Natural killer cell treated with Interleukin-12 subunit alpha and Interleukin-12 subunit beta and Interleukin-15 and Interleukin-18, amount 100 ng/mL, for 72 hours (primary cell): ENCODE data around the gene RSPO3. TPM values are rescaled to one million over a fixed set of nuclear protein-coding genes. Genes with fewer than 3 reads are reported as not detected.

Experiments
- ATAC-seq, 2 donors: fragments of 150-1000 bp; cut with Tn5 transposase in 1 of 2; sonication (Bioruptor Pico), chemical (Tn5 transposase) in 1 of 2; 2 replicates each; pipeline ENCODE4 v1.10.0; 2021
- DNase-seq: peaks from one replicate; pipeline ENCODE4 v3.0.0; 2022; ENCODE audit warnings: low spot score
- H3K27ac Mint-ChIP-seq, 2 donors: 1 replicate in 1 of 2; 2 replicates in 1 of 2; pipeline ENCODE4 v1.8.0; 2022; ENCODE audit warnings: mixed read lengths in 2 of 2, mild to moderate bottlenecking in 1 of 2, moderate library complexity in 1 of 2
- H3K27me3 Mint-ChIP-seq, 2 donors: 1 replicate in 1 of 2; 2 replicates in 1 of 2; pipeline ENCODE4 v1.8.0; 2022; ENCODE audit warnings: mixed read lengths in 2 of 2
- H3K36me3 Mint-ChIP-seq: one replicate; pipeline ENCODE4 v1.8.0; 2022; ENCODE audit warnings: mixed read lengths
- H3K4me1 Mint-ChIP-seq, 2 donors: 1 replicate in 1 of 2; 2 replicates in 1 of 2; pipeline ENCODE4 v1.8.0; 2022; ENCODE audit warnings: low read depth in 2 of 2, mixed read lengths in 2 of 2, mild to moderate bottlenecking in 1 of 2
- H3K4me3 Mint-ChIP-seq: one replicate; pipeline ENCODE4 v1.8.0; 2022; ENCODE audit warnings: mixed read lengths
- H3K9me3 Mint-ChIP-seq: 2 replicates; pipeline ENCODE4 v1.8.0; 2022; ENCODE audit warnings: mixed read lengths
- total RNA-seq, 2 donors: library from RNA; stranded (reverse); gene quantifications; one replicate each; pipeline ENCODE4 v1.2.3, GENCODE V29; 2022

Gene RSPO3
- total RNA-seq, 2 donors from 2014 or later, result not detected

DNA sequence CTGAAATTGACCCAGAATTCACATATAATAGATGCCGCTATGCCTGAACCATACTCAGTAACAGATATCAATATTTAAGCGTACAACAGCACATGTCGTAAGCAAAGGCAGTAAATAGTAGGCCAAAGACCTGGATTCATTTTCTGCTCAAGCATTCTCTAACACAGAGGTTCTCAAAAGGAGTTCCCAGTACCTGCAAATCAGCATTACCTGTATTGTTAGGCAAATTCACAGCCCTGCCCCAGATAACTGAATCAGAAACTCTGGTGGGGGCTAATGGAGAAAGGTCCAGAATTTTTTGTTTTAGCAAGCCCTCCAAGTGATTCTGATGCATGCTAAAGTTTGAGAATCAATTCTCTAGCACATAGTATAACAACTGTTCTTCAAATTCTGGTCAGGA, 36.0 kb downstream of the RSPO3 start:
- H3K4me3 Mint-ChIP-seq, result no peak overlapping the region
- H3K4me1 Mint-ChIP-seq, result no peaks in the 10 kb centered on the region
- H3K27ac Mint-ChIP-seq, result no peak overlapping the region
- no peak for DNase-seq
- H3K36me3 Mint-ChIP-seq, result no peaks in the 10 kb centered on the region
- no peaks in the 10 kb centered on the region for H3K9me3 Mint-ChIP-seq
- no peak for ATAC-seq
- peaks cover 3% of the 10 kb centered on the region in 2 donors for H3K27me3 Mint-ChIP-seq

DNA sequence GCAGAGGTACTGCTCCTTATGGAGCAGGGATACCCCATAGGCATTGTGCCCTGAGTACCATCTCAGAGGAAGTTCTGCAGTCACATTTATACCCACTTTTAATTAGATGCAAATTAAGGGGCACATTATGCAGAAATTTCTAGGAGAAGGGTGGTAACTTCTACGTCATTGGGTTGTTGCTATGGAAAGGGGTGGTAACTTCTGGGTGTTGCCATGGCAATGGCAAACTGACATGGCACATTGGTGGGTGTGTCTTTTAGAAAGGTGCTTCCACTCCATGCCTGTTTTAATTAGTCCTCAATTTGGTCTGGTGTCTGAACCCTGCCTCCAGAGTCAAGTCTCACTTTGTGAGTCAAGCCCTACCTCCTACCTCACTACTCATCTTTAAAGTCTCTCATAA, 42.0 kb downstream of the RSPO3 start:
- H3K27ac Mint-ChIP-seq, result no peak overlapping the region
- no peak for DNase-seq
- H3K36me3 Mint-ChIP-seq, result no peaks in the 10 kb centered on the region
- peaks cover 3 to 7% of the 10 kb centered on the region in 2 donors for H3K27me3 Mint-ChIP-seq
- H3K4me3 Mint-ChIP-seq, result no peak overlapping the region
- no peaks in the 10 kb centered on the region for H3K4me1 Mint-ChIP-seq
- peaks cover 5% of the 10 kb centered on the region for H3K9me3 Mint-ChIP-seq
- no peak for ATAC-seq

DNA sequence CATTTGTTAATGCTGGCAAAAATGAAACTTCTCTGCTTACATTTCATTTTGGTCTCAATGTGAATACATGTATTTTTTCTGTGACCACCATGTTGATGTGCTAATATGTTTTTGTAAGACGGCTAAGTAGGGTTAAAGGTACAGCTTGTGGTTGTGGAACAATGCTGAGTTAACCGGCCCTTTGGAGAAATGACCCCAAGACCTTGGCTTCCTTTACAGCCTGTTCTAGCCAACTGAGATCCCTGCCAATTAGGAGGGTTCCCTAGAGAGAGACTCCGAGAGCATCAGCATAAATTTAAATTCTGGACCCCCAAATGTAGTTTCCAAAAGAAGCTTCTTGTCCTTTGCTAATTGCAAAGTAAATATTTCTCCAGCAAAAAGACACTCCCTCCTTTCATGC, 44.4 kb downstream of the RSPO3 start:
- H3K4me1 Mint-ChIP-seq, result no peaks in the 10 kb centered on the region
- H3K27ac Mint-ChIP-seq, result no peak overlapping the region
- DNase-seq (no peak), ATAC-seq (no peak)
- peaks cover 9% of the 10 kb centered on the region for H3K9me3 Mint-ChIP-seq
- no peak overlapping the region for H3K4me3 Mint-ChIP-seq
- H3K36me3 Mint-ChIP-seq, result no peaks in the 10 kb centered on the region
- H3K27me3 Mint-ChIP-seq, result peaks cover 0 to 13% of the 10 kb centered on the region in 2 donors

DNA sequence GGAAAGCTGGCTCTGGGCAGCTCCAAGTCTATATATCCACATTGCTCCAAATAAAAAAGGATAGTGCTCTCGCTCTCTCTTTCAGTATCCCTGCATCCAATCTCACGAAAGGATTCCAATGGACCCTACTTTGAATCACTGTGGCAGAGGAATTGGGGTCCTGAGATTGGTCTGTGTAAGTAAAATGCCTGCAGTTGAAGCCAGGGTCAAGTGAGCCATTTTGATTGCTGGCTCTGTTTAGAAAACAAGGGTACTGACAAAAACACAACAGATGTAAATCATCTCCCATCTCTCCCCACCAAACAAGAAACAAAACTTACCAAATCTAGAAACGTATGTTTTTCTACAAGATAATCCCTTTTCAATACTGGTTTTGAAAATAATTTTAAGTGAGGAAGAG, 45.6 kb downstream of the RSPO3 start:
- peaks cover 9% of the 10 kb centered on the region for H3K9me3 Mint-ChIP-seq
- H3K4me1 Mint-ChIP-seq, result no peaks in the 10 kb centered on the region
- ATAC-seq (no peak), DNase-seq (no peak)
- no peaks in the 10 kb centered on the region for H3K36me3 Mint-ChIP-seq
- H3K27me3 Mint-ChIP-seq, result peaks cover 0 to 13% of the 10 kb centered on the region in 2 donors
- no peak overlapping the region for H3K4me3 Mint-ChIP-seq
- H3K27ac Mint-ChIP-seq, result no peak overlapping the region

DNA sequence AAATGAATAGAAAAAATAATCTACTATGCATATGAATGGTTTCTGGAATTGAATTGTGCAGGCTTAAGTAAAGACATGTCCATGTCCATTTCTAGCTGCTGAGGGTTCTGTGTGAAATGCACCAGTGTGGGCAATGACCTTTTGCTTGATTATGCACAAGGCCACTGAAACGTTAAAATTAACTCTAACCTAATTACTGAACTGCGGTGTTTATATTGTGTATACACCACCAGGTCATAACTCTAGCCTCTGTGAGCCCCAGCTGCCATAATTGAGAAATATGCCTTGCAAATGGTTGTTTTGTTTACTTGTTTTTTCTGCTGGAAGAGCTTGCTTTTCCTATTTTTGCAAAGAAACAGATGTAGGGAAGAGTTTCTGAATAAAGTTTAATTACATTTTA, 46.1 kb downstream of the RSPO3 start:
- peaks cover 0 to 13% of the 10 kb centered on the region in 2 donors for H3K27me3 Mint-ChIP-seq
- H3K9me3 Mint-ChIP-seq, result peaks cover 9% of the 10 kb centered on the region
- no peak overlapping the region for H3K27ac Mint-ChIP-seq
- no peak overlapping the region for H3K4me3 Mint-ChIP-seq
- DNase-seq (no peak), ATAC-seq (no peak)
- no peaks in the 10 kb centered on the region for H3K36me3 Mint-ChIP-seq
- no peaks in the 10 kb centered on the region for H3K4me1 Mint-ChIP-seq

DNA sequence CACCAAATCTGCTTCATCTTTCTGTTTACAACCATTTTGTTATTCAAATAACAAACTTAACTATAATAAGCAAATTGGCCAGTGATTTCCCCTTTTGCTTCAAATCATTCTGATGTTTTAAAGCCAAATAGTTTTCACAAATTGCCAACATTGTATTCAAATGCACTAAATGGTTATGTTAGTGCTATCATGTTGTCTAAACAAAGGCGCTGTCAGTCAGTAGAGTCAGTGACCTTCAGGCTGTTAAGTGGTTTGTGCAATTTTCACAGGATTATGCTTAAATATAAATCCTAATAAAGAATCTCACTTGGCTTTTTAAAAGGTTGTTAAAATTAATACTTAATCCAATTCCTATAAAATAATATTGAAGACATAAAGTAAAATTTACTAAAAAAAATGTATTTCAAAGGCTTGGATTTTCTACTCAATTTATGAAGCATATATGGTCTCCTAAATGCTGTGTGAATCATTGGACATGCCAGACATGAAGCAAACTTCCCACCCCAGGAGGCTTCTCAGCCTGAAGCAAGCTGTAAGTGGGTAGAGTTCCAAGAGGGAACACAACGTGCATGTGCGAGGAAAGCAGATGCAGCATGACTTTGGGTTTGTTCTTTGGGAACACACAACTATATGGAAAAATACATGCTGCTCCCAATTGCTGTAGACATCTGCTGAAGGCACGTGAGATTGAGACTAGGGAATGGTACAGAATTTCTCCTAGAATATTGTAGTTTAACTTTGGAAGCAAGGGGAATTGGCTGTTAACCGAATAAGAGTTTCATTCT, 54.9 kb downstream of the RSPO3 start:
- ATAC-seq, result no peak
- DNase-seq, result no peak
- H3K9me3 Mint-ChIP-seq, result no peaks in the 10 kb centered on the region
- no peak overlapping the region for H3K4me3 Mint-ChIP-seq
- no peaks in the 10 kb centered on the region for H3K4me1 Mint-ChIP-seq
- peaks cover 0 to 8% of the 10 kb centered on the region in 2 donors for H3K27me3 Mint-ChIP-seq
- H3K27ac Mint-ChIP-seq, result no peak overlapping the region
- H3K36me3 Mint-ChIP-seq, result no peaks in the 10 kb centered on the region

DNA sequence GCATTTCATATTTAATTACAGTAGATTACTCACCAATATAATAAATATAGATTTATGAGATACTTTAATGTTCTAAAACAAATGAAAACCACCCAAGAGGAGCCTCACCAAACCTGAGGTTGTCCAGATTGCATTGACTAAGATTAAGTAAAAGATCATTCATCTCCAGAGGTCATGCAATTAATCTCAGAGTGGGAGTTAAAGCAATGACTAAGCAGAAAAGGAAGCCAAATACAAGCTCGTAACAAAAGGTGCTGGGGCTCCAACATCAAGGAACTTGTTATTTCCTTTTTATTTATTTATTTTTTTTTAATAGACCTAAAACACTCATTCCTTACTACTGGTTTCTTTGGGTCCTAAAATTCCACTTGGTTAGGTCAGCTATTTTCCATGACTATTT, 57.7 kb downstream of the RSPO3 start:
- peaks cover 6 to 8% of the 10 kb centered on the region in 2 donors for H3K27me3 Mint-ChIP-seq
- H3K4me1 Mint-ChIP-seq, result no peaks in the 10 kb centered on the region
- H3K36me3 Mint-ChIP-seq, result no peaks in the 10 kb centered on the region
- H3K4me3 Mint-ChIP-seq, result no peak overlapping the region
- no peak overlapping the region for H3K27ac Mint-ChIP-seq
- ATAC-seq (no peak), DNase-seq (no peak)
- no peaks in the 10 kb centered on the region for H3K9me3 Mint-ChIP-seq

GRCh38 chr6:127177030-127177922, 58.8 kb downstream of the RSPO3 start:
- Mint-ChIP-seq H3K4me1 (no peaks in the 10 kb centered on the region), H3K4me3 (no peak overlapping the region), H3K27me3 (peaks cover 6 to 8% of the 10 kb centered on the region in 2 donors), H3K36me3 (no peaks in the 10 kb centered on the region), H3K27ac (no peak overlapping the region), H3K9me3 (no peaks in the 10 kb centered on the region)
- DNase-seq (no peak), ATAC-seq (no peak)

DNA sequence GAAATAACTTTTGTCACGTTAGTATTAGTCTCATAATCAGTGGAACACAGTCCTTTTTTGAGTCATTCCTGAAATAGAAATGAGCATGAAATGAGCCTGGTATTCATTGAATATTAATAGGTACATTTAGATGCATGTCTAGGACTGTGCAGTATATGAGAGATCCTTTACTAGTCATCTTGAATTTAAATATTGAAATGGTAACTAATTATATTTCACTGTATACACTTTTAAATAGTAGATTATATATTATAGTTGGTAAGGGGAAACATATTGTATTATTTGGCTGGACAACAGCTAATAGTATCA, 59.4 kb downstream of the RSPO3 start:
- ATAC-seq (no peak), DNase-seq (no peak)
- Mint-ChIP-seq H3K9me3 (no peaks in the 10 kb centered on the region), H3K36me3 (no peaks in the 10 kb centered on the region), H3K4me1 (no peaks in the 10 kb centered on the region), H3K27me3 (peaks cover 7 to 12% of the 10 kb centered on the region in 2 donors), H3K4me3 (no peak overlapping the region), H3K27ac (no peak overlapping the region)

- Mint-ChIP-seq H3K9me3 (no peaks in the 10 kb centered on the region), H3K4me1 (no peaks in the 10 kb centered on the region), H3K27me3 (peaks cover 10 to 16% of the 10 kb centered on the region in 2 donors), H3K27ac (no peak overlapping the region), H3K4me3 (no peak overlapping the region), H3K36me3 (no peaks in the 10 kb centered on the region)
- ATAC-seq, result no peak
- no peak for DNase-seq
Observed at GRCh38 chr6:127178746-127179145, 60.3 kb downstream of the RSPO3 start.

DNA sequence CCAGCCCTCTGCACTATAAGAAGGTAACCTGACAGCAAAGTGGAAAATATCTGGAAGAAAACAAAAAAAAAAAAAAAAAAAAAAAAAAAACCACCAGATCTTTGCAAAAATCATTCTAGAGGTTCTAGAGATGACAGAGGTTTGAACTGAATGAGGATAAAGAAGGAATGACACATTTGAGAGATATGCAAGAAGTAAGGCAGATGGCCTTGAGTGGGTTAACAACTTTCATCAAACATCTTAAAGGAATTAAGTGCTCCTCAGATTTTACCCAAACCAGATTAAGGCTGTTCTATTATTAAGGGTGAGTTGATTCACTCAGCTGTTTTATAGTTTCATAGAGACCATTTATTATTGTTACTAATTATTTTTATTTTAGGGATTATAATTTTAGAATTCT, 62.0 kb downstream of the RSPO3 start:
- H3K36me3 Mint-ChIP-seq, result no peaks in the 10 kb centered on the region

GRCh38 chr6:127182501-127182900, 64.0 kb downstream of the RSPO3 start:
- ATAC-seq, result no peak
- H3K27ac Mint-ChIP-seq, result no peak overlapping the region

More for the DNA sequence above, 62.0 kb downstream of the RSPO3 start:
- DNase-seq, result no peak
- peaks cover 10 to 16% of the 10 kb centered on the region in 2 donors for H3K27me3 Mint-ChIP-seq
- H3K27ac Mint-ChIP-seq, result no peak overlapping the region
- H3K9me3 Mint-ChIP-seq, result no peaks in the 10 kb centered on the region
- ATAC-seq, result no peak
- no peak overlapping the region for H3K4me3 Mint-ChIP-seq
- no peaks in the 10 kb centered on the region for H3K4me1 Mint-ChIP-seq

GRCh38 chr6:127185437-127185995, 67.0 kb downstream of the RSPO3 start:
- Mint-ChIP-seq H3K9me3 (no peaks in the 10 kb centered on the region), H3K27ac (no peak overlapping the region), H3K27me3 (peaks cover 7 to 8% of the 10 kb centered on the region in 2 donors), H3K4me1 (no peaks in the 10 kb centered on the region), H3K4me3 (no peak overlapping the region), H3K36me3 (no peaks in the 10 kb centered on the region)
- DNase-seq, result no peak
- no peak for ATAC-seq

More at GRCh38 chr6:127182501-127182900, 64.0 kb downstream of the RSPO3 start:
- no peaks in the 10 kb centered on the region for H3K4me1 Mint-ChIP-seq
- peaks cover 11 to 13% of the 10 kb centered on the region in 2 donors for H3K27me3 Mint-ChIP-seq
- H3K4me3 Mint-ChIP-seq, result no peak overlapping the region
- no peaks in the 10 kb centered on the region for H3K9me3 Mint-ChIP-seq
- H3K36me3 Mint-ChIP-seq, result no peaks in the 10 kb centered on the region
- no peak for DNase-seq

DNA sequence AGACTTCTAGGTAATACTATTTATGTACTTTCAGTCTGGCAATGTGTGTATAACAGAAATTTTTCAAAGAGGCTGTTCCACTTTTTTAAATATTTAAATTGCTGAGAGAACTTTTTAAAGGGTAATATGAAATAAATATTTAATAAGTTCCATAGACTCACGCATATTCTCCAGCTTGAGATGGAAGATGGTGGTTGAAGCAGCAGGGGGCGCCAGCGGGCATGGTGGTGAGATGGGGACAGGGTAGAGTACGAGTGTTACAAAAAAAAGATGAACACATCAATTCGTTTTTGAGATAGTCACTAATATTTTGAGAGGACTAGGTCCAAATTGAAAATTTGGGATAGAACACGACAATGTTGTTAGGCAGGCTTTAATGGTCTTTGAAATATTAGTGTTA, 68.4 kb downstream of the RSPO3 start:
- Mint-ChIP-seq H3K36me3 (no peaks in the 10 kb centered on the region), H3K9me3 (no peaks in the 10 kb centered on the region), H3K27me3 (peaks cover 7 to 8% of the 10 kb centered on the region in 2 donors), H3K4me1 (no peaks in the 10 kb centered on the region), H3K27ac (no peak overlapping the region), H3K4me3 (no peak overlapping the region)
- ATAC-seq, result no peak
- DNase-seq, result no peak
